Measurements from ENCODE around the gene ANK3. TPM values are rescaled to one million over a fixed set of nuclear protein-coding genes. Genes with fewer than 3 reads are reported as not detected.

The ANK3 gene
- total and polyA plus RNA-seq, 5 experiments from 2014 or later: 1.2 to 9.0 (median 1.6) TPM

GRCh38 chr10:60348982-60349381 lies 40.7 kb downstream of the ANK3 start:
- no peak for ATAC-seq
- H3K36me3 Mint-ChIP-seq: no peaks in the 10 kb centered on the region
- no peaks in the 10 kb centered on the region for H3K9me3 Mint-ChIP-seq
- H3K27ac Mint-ChIP-seq: no peak overlapping the region
- POLR2A ChIA-PET: no interaction called here
- peaks cover 0 to 18% (median 0%) of the 10 kb centered on the region in 4 donors for H3K4me1 Mint-ChIP-seq
- peaks cover 0 to 2% (median 0%) of the 10 kb centered on the region in 5 donors for H3K27me3 Mint-ChIP-seq
- no peak for DNase-seq
- no peak overlapping the region for H3K4me3 Mint-ChIP-seq

DNA sequence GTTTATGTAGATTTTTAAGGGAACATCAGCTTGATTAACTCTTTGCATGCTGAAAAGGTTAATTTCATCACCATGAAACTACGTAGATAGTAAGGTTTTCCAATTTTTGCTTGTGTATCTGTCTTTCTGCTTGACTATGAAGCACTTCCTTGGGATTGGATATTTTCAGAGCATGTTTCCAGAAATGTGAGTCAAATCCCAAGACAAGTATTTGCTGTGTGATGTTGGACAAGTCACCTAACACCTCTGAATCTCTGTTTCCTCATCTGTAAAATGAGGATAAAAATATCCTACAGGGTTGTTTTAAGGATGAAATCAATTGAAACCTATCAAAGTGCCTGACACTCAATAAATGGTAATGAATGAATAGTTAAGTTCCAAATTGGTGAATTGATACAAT lies 42.4 kb downstream of the ANK3 start:
- POLR2A ChIA-PET: no interaction called here
- no peak for ATAC-seq
- H3K36me3 Mint-ChIP-seq: no peaks in the 10 kb centered on the region
- no peak overlapping the region for H3K27ac Mint-ChIP-seq
- H3K4me1 Mint-ChIP-seq: peaks cover 0 to 16% (median 0%) of the 10 kb centered on the region in 4 donors
- no peaks in the 10 kb centered on the region for H3K9me3 Mint-ChIP-seq
- no peak for DNase-seq
- no peaks in the 10 kb centered on the region for H3K27me3 Mint-ChIP-seq
- H3K4me3 Mint-ChIP-seq: no peak overlapping the region

GRCh38 chr10:60346661-60347060 lies 43.0 kb downstream of the ANK3 start:
- Mint-ChIP-seq H3K36me3 (no peaks in the 10 kb centered on the region), H3K4me1 (peaks cover 0 to 12% (median 0%) of the 10 kb centered on the region in 4 donors), H3K27ac (no peak overlapping the region), H3K27me3 (no peaks in the 10 kb centered on the region), H3K9me3 (no peaks in the 10 kb centered on the region), H3K4me3 (no peak overlapping the region)
- DNase-seq (no peak), ATAC-seq (no peak)
- POLR2A ChIA-PET: no interaction called here

DNA sequence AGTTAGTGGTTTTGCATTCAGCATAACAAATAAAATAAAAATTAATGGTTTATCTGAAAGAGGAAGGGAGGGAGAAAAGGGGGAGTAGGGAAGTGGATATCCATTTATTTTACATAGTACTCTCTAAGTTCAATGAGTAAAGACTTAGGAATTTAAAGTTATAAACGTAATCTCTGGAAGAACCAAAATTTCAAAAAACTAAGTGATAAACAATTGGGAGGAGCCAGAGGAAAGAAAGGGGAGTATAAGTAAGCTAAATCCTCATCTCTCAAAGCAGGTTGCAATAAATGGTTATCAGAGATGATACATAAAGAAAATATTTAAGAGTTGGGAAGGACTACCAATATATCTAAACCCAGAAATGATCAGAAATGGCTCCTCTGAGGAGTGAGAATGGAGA lies 46.4 kb downstream of the ANK3 start:
- no peak overlapping the region for H3K27ac Mint-ChIP-seq
- H3K4me3 Mint-ChIP-seq: no peak overlapping the region
- H3K9me3 Mint-ChIP-seq: no peaks in the 10 kb centered on the region
- DNase-seq (no peak), ATAC-seq (no peak)
- POLR2A ChIA-PET: no interaction called here
- H3K27me3 Mint-ChIP-seq: no peaks in the 10 kb centered on the region
- H3K36me3 Mint-ChIP-seq: no peaks in the 10 kb centered on the region
- H3K4me1 Mint-ChIP-seq: no peaks in the 10 kb centered on the region

DNA sequence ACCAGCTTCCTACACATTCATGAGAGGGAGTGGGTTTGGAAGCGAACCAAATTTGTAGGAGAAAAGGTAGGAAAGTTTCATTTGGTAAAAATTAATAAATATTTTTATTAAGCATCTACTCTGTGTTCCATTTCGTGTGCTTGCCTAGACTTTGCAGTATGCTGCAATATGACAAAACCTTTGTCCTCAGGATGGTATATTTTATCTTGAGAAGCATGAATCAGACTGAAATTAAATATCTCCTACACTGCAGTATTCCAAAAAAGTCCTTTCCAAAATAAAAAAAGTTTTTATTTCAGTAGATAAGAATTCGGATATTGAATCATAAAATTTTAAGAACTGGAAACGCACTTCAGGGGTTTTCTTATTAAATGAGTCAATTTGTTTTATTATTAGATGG lies 47.7 kb downstream of the ANK3 start:
- Mint-ChIP-seq H3K4me3 (no peak overlapping the region), H3K4me1 (peaks cover 0 to 3% (median 0%) of the 10 kb centered on the region in 4 donors), H3K27me3 (no peaks in the 10 kb centered on the region), H3K9me3 (no peaks in the 10 kb centered on the region), H3K36me3 (no peaks in the 10 kb centered on the region), H3K27ac (no peak overlapping the region)
- POLR2A ChIA-PET: no interaction called here
- DNase-seq (no peak), ATAC-seq (no peak)

GRCh38 chr10:60340973-60341372 lies 48.7 kb downstream of the ANK3 start:
- no peak for ATAC-seq
- DNase-seq: no peak
- Mint-ChIP-seq H3K4me1 (peaks cover 0 to 3% (median 0%) of the 10 kb centered on the region in 4 donors), H3K27me3 (no peaks in the 10 kb centered on the region), H3K36me3 (no peaks in the 10 kb centered on the region), H3K27ac (no peak overlapping the region), H3K9me3 (no peaks in the 10 kb centered on the region), H3K4me3 (no peak overlapping the region)
- POLR2A ChIA-PET: no interaction called here

GRCh38 chr10:60339757-60340156 lies 49.9 kb downstream of the ANK3 start:
- no peaks in the 10 kb centered on the region for H3K9me3 Mint-ChIP-seq
- ATAC-seq: no peak
- H3K4me1 Mint-ChIP-seq: peaks cover 0 to 3% (median 0%) of the 10 kb centered on the region in 4 donors
- POLR2A ChIA-PET: no interaction called here
- no peaks in the 10 kb centered on the region for H3K36me3 Mint-ChIP-seq
- no peak overlapping the region for H3K27ac Mint-ChIP-seq
- DNase-seq: no peak
- H3K27me3 Mint-ChIP-seq: peaks cover 0 to 1% (median 0%) of the 10 kb centered on the region in 5 donors
- H3K4me3 Mint-ChIP-seq: no peak overlapping the region

DNA sequence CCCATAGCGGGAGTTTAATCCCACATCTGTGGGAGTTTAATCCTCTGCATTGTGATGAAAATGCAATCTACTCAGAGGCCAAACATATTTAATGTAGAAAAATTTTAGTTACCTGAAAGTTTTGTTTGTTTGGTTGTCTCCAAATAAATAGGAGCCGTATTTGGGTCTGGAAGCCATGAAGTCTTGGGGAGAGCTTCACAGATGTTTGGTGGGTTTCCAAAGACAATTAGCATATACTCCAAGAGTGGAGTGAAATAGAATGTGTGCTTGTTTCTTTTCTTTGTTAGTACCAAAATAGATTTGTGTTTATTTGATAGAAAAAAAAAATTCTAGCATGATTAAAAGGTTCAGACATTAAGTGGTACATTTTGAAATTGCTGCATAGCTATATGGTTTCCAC lies 50.9 kb downstream of the ANK3 start:
- Mint-ChIP-seq H3K27ac (no peak overlapping the region), H3K9me3 (no peaks in the 10 kb centered on the region), H3K4me3 (no peak overlapping the region), H3K27me3 (peaks cover 0 to 1% (median 0%) of the 10 kb centered on the region in 5 donors), H3K36me3 (no peaks in the 10 kb centered on the region), H3K4me1 (peaks cover 0 to 3% (median 0%) of the 10 kb centered on the region in 4 donors)
- DNase-seq (no peak), ATAC-seq (no peak)
- POLR2A ChIA-PET: no interaction called here

DNA sequence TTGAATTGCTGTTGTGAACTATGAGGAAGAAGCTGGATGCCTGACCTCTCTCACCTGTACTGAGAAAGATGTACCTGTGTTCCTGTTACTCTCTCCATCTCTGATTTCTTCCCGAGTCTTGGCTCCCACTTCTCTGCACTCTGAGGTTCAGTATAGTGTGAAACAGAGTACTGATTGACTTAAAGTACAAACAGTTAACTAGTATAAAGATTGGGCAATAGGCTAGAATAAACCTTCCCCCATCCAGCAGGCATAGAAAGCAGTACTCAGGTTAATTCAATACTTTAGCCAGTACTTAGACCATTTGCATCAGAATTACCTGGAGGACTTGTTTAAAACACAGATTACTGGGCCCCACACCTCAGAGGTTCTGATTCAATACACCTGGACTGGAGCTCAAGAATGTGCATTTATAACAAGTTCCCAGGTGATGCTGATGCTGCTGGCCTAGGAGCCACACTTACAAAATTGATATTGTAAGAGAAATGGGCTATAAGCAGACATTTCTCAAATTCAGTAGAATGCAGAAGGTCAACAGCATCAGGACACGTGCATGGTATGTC lies 51.6 kb downstream of the ANK3 start:
- ATAC-seq (no peak), DNase-seq (no peak)
- no peaks in the 10 kb centered on the region for H3K9me3 Mint-ChIP-seq
- H3K4me1 Mint-ChIP-seq: peaks cover 0 to 3% (median 0%) of the 10 kb centered on the region in 4 donors
- no peak overlapping the region for H3K4me3 Mint-ChIP-seq
- H3K36me3 Mint-ChIP-seq: no peaks in the 10 kb centered on the region
- POLR2A ChIA-PET: no interaction called here
- H3K27me3 Mint-ChIP-seq: peaks cover 0 to 1% (median 0%) of the 10 kb centered on the region in 5 donors
- H3K27ac Mint-ChIP-seq: no peak overlapping the region

DNA sequence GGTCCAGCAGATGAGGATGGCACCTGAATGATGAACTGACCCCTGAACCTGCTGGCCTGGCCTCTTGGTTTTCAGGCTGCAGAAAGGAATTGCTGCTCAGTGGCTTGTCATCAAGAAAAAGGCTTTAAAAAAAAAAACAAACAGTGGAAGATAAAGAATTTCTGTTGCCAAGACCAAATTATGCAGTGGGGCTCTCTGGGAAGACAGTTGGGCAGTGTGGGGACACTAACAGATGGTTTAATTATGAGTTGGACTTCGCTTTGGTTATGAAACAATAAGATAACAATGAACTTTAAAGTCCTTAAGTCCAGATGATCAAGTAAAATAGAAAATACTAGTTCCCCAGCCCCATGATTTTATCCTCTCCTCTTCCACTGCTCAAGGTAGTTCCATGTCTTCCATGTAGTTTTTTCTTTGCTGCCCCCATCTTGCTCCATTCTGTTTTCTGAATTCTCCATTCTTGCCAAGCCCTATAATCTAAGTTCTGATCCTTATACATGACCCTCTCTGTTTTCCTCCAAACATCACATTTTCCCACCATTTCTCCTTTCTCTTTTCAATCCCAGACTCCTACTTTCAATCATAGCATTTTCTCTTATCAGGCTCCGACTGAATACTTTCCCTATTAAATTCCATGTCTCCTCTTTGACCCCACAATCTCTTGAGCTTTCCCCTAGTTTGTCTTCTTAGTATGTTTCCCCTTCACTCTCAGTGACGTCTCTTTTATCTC lies 52.6 kb downstream of the ANK3 start:
- no peak overlapping the region for H3K4me3 Mint-ChIP-seq

GRCh38 chr10:60335708-60336107 lies 54.0 kb downstream of the ANK3 start:
- Mint-ChIP-seq H3K9me3 (no peaks in the 10 kb centered on the region), H3K4me1 (peaks cover 0 to 3% (median 0%) of the 10 kb centered on the region in 4 donors), H3K27me3 (peaks cover 0 to 1% (median 0%) of the 10 kb centered on the region in 5 donors), H3K36me3 (no peaks in the 10 kb centered on the region), H3K4me3 (no peak overlapping the region), H3K27ac (no peak overlapping the region)
- no peak for ATAC-seq
- POLR2A ChIA-PET: no interaction called here
- DNase-seq: no peak

More for the DNA sequence above, 52.6 kb downstream of the ANK3 start:
- H3K4me1 Mint-ChIP-seq: peaks cover 0 to 3% (median 0%) of the 10 kb centered on the region in 4 donors
- H3K27me3 Mint-ChIP-seq: peaks cover 0 to 1% (median 0%) of the 10 kb centered on the region in 5 donors
- DNase-seq: no peak
- no peaks in the 10 kb centered on the region for H3K9me3 Mint-ChIP-seq
- POLR2A ChIA-PET: no interaction called here
- H3K27ac Mint-ChIP-seq: no peak overlapping the region
- H3K36me3 Mint-ChIP-seq: no peaks in the 10 kb centered on the region
- ATAC-seq: no peak

- no peak overlapping the region for H3K4me3 Mint-ChIP-seq
- H3K9me3 Mint-ChIP-seq: no peaks in the 10 kb centered on the region
- ATAC-seq (no peak), DNase-seq (no peak)
- H3K36me3 Mint-ChIP-seq: no peaks in the 10 kb centered on the region
- POLR2A ChIA-PET: no interaction called here
- H3K4me1 Mint-ChIP-seq: peaks cover 0 to 3% (median 0%) of the 10 kb centered on the region in 4 donors
- H3K27me3 Mint-ChIP-seq: peaks cover 0 to 1% (median 0%) of the 10 kb centered on the region in 5 donors
- H3K27ac Mint-ChIP-seq: no peak overlapping the region
Observed at GRCh38 chr10:60334991-60335390, 54.7 kb downstream of the ANK3 start.

DNA sequence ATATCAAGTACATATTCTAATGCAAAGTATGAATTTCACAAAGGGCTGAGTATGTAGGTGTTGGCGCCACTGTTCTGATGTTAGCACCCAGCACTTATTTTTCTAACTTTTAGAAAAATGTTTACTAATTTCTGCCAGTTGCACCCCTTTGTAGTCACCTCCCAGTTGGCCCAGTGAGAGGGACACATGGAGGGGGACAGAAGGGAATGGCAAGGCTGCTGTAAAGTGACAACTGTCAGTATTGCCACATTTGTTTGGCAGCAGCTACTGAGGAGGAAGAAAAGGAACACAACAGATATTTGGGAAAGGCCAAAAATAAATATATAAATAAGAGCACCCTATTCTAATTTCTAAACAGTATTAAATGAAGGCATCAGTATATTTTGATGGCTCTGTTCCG lies 57.3 kb downstream of the ANK3 start:
- POLR2A ChIA-PET: no interaction called here
- DNase-seq (no peak), ATAC-seq (no peak)
- peaks cover 0 to 5% (median 0%) of the 10 kb centered on the region in 9 donors for H3K9me3 Mint-ChIP-seq
- H3K27me3 Mint-ChIP-seq: peaks cover 0 to 1% (median 0%) of the 10 kb centered on the region in 5 donors
- H3K4me3 Mint-ChIP-seq: no peak overlapping the region
- no peak overlapping the region for H3K27ac Mint-ChIP-seq
- H3K4me1 Mint-ChIP-seq: peaks cover 0 to 3% (median 0%) of the 10 kb centered on the region in 4 donors
- H3K36me3 Mint-ChIP-seq: peaks cover 0 to 3% (median 0%) of the 10 kb centered on the region in 3 donors
